Stimulated activated naive CD8-positive, alpha-beta T cell treated with anti-CD3 and anti-CD28 coated beads, Interleukin-15, Interleukin-2, amounts not matched to agents 100 ng/mL and 50 ng/mL, for 24 hours (primary cell): ENCODE results near the gene KIF22.

Source experiments
- H3K27ac Mint-ChIP-seq: one replicate; pipeline ENCODE4 v1.8.0; 2021; ENCODE audit warnings: mild to moderate bottlenecking, mixed read lengths
- H3K27me3 Mint-ChIP-seq: one replicate; pipeline ENCODE4 v1.8.0; 2021; ENCODE audit warnings: mixed read lengths
- H3K36me3 Mint-ChIP-seq: one replicate; pipeline ENCODE4 v1.8.0; 2021; ENCODE audit warnings: low read depth, mixed read lengths
- H3K4me1 Mint-ChIP-seq: one replicate; pipeline ENCODE4 v1.8.0; 2021; ENCODE audit warnings: low read depth, mixed read lengths
- H3K4me3 Mint-ChIP-seq: one replicate; pipeline ENCODE4 v1.8.0; 2021; ENCODE audit warnings: mild to moderate bottlenecking, mixed read lengths
- H3K9me3 Mint-ChIP-seq: one replicate; pipeline ENCODE4 v1.8.0; 2021; ENCODE audit warnings: mixed read lengths

Gene KIF22

GRCh38 chr16:29848420-29849297 lies 58.1 kb downstream of the KIF22 start:
- Mint-ChIP-seq H3K27me3 (no peaks in the 10 kb centered on the region), H3K4me3 (no peak overlapping the region), H3K4me1 (no peaks in the 10 kb centered on the region), H3K9me3 (no peaks in the 10 kb centered on the region), H3K27ac (no peak overlapping the region), H3K36me3 (peaks cover 18% of the 10 kb centered on the region)

- Mint-ChIP-seq H3K27me3 (no peaks in the 10 kb centered on the region), H3K36me3 (peaks cover 14% of the 10 kb centered on the region), H3K27ac (no peak overlapping the region), H3K9me3 (no peaks in the 10 kb centered on the region), H3K4me1 (no peaks in the 10 kb centered on the region), H3K4me3 (no peak overlapping the region)
Measured at GRCh38 chr16:29849505-29849904, 59.0 kb downstream of the KIF22 start.

- H3K36me3 Mint-ChIP-seq = peaks cover 7% of the 10 kb centered on the region
- no peak overlapping the region for H3K4me3 Mint-ChIP-seq
- H3K27ac Mint-ChIP-seq = no peak overlapping the region
- no peaks in the 10 kb centered on the region for H3K4me1 Mint-ChIP-seq
- H3K9me3 Mint-ChIP-seq = no peaks in the 10 kb centered on the region
- H3K27me3 Mint-ChIP-seq = no peaks in the 10 kb centered on the region
Measured at GRCh38 chr16:29850998-29851397, 60.4 kb downstream of the KIF22 start.

- H3K27ac Mint-ChIP-seq = no peak overlapping the region
- no peaks in the 10 kb centered on the region for H3K9me3 Mint-ChIP-seq
- no peaks in the 10 kb centered on the region for H3K27me3 Mint-ChIP-seq
- no peak overlapping the region for H3K4me3 Mint-ChIP-seq
- H3K36me3 Mint-ChIP-seq = peaks cover 3% of the 10 kb centered on the region
- no peaks in the 10 kb centered on the region for H3K4me1 Mint-ChIP-seq
Measured at GRCh38 chr16:29852654-29853053, 62.1 kb downstream of the KIF22 start.

GRCh38 chr16:29854520-29855100 lies 64.1 kb downstream of the KIF22 start:
- no peak overlapping the region for H3K27ac Mint-ChIP-seq
- H3K9me3 Mint-ChIP-seq = no peaks in the 10 kb centered on the region
- peaks cover 4% of the 10 kb centered on the region for H3K4me1 Mint-ChIP-seq
- peaks cover 15% of the 10 kb centered on the region for H3K36me3 Mint-ChIP-seq
- H3K4me3 Mint-ChIP-seq = no peak overlapping the region
- no peaks in the 10 kb centered on the region for H3K27me3 Mint-ChIP-seq
